GM12878 (cell line): Measurements from ENCODE around the gene FPGS. TPM values are rescaled to one million over a fixed set of nuclear protein-coding genes. Genes with fewer than 3 reads are reported as not detected.

Experiments used
- ATAC-seq: fragments of 200-7000 bp; cut with Tn5 transposase; 3 replicates; pipeline ENCODE4 v1.9.1; 2020; ENCODE audit warnings: mild to moderate bottlenecking, moderate library complexity
- BruUV-seq: library from RNA; stranded (reverse); fragments of 400-500 nt; replicated peaks from 2 replicates; lab custom pipeline; 2021; lab: Mats Ljungman, UMichigan
- CTCF ChIA-PET: fragments of 300-600 bp; sonication (Branson Sonifier 250); formaldehyde crosslinking; extraction: SDS; loops from one replicate; lab custom pipeline; 2021; ENCODE audit warnings: inconsistent platforms; lab: Yijun Ruan, JAX
- POLR2A ChIA-PET: fragments of 350-600 bp; formaldehyde crosslinking; extraction: SDS; loops from one replicate; lab custom pipeline; 2021; ENCODE audit warnings: inconsistent platforms; lab: Charles Lee
- RAD21 ChIA-PET: fragments of 300-600 bp; sonication (Branson Sonifier 250); formaldehyde crosslinking; loops from one replicate; lab custom pipeline; 2023; ENCODE audit warnings: antibody characterized with exemption; ENCODE audit not compliant: unreplicated experiment; lab: Charles Lee
- SMC1A ChIA-PET: fragments of 300-600 bp; sonication (Branson Sonifier 250); formaldehyde crosslinking; loops from one replicate; lab custom pipeline; 2023; ENCODE audit not compliant: unreplicated experiment, uncharacterized antibody; lab: Charles Lee
- DNase-seq: peaks from one replicate; pipeline ENCODE4 v3.0.0-alpha.2; 2011; ENCODE audit warnings: low read depth, low spot score
- FAIRE-seq: peaks from 3 replicates; lab custom pipeline; 2011; peaks lifted over from hg19 to GRCh38; lab: Jason Lieb, UNC
- H2AFZ ChIP-seq: 2 replicates; pipeline ENCODE4 v1.6.0; 2011; ENCODE audit warnings: low read depth, low read length, control low read depth; ENCODE audit not compliant: control insufficient read depth
- H3K27ac ChIP-seq: 2 replicates; pipeline ENCODE4 v1.5.1; 2011; ENCODE audit warnings: control low read depth; ENCODE audit not compliant: control insufficient read depth, insufficient read depth
- H3K27me3 ChIP-seq, 2 experiments: replicated peaks in 1 of 2; 2 replicates each; pipeline versions ENCODE4 v1.6.0 to v1.6.1; 2011; ENCODE audit warnings: low read length in 1 of 2; ENCODE audit not compliant: control insufficient read depth in 2 of 2, insufficient read depth in 2 of 2
- H3K36me3 ChIP-seq, 2 experiments: 2 replicates each; pipeline ENCODE4 v1.5.1; 2011; ENCODE audit warnings: low read length in 1 of 2; ENCODE audit not compliant: control insufficient read depth in 2 of 2, insufficient read depth in 2 of 2
- H3K4me1 ChIP-seq: 2 replicates; pipeline ENCODE4 v1.6.1; 2011; ENCODE audit warnings: mild to moderate bottlenecking, low read length, moderate library complexity, mixed read lengths; ENCODE audit not compliant: control insufficient read depth, insufficient read depth
- H3K4me2 ChIP-seq: 2 replicates; pipeline ENCODE4 v1.6.0; 2011; ENCODE audit warnings: control low read depth; ENCODE audit not compliant: control insufficient read depth, insufficient read depth
- H3K4me3 ChIP-seq: fragments of 200-600 bp; sonication (generic); 2 replicates; pipeline ENCODE4 v1.5.1; 2016
- H3K79me2 ChIP-seq: 2 replicates; pipeline ENCODE4 v1.6.0; 2011; ENCODE audit warnings: low read length; ENCODE audit not compliant: control insufficient read depth, insufficient read depth
- H3K9ac ChIP-seq: 2 replicates; pipeline ENCODE4 v1.8.0; 2011; ENCODE audit warnings: low read length, control low read depth, mixed read lengths; ENCODE audit not compliant: control insufficient read depth, insufficient read depth
- H3K9me3 ChIP-seq: replicated peaks from 3 replicates; pipeline ENCODE4 v1.5.1; 2011; ENCODE audit warnings: mild to moderate bottlenecking, low read length; ENCODE audit not compliant: control insufficient read depth, insufficient read depth
- H4K20me1 ChIP-seq: 2 replicates; pipeline ENCODE4 v1.6.0; 2011; ENCODE audit not compliant: control insufficient read depth, insufficient read depth
- CEBPB ChIP-seq, 2 experiments: fragments of 150-350 bp in 1 of 2; IDR thresholded peaks; 2 replicates each; pipeline ENCODE4 v1.6.1; 2012 to 2014; ENCODE audit warnings: low read depth in 2 of 2, low read length in 2 of 2, borderline replicate concordance in 1 of 2, inconsistent platforms in 1 of 2
- CEBPZ ChIP-seq: fragments of 150-350 bp; IDR thresholded peaks from 2 replicates; pipeline ENCODE4 v1.6.1; 2016; ENCODE audit warnings: low read depth, low read length
- EP300 ChIP-seq, 2 experiments: fragments of 150-350 bp in 1 of 2; IDR thresholded peaks; 2 replicates each; pipeline ENCODE4 v1.6.1; 2011 to 2012; ENCODE audit warnings: low read depth in 2 of 2, low read length in 2 of 2, borderline replicate concordance in 1 of 2, improper control_type of control experiment in 1 of 2, inconsistent platforms in 1 of 2; ENCODE audit not compliant: control insufficient read depth in 1 of 2
- NRF1 ChIP-seq: conservative IDR thresholded peaks from 2 replicates; pipeline ENCODE4 v1.6.1; 2011; ENCODE audit warnings: mild to moderate bottlenecking, low read depth, low read length, improper control_type of control experiment
- PAX8 ChIP-seq: fragments of 450-650 bp; IDR thresholded peaks from 2 replicates; pipeline ENCODE4 v1.6.1; 2017; ENCODE audit warnings: mild to moderate bottlenecking, moderate library complexity
- RAD21 ChIP-seq: IDR thresholded peaks from 2 replicates; pipeline ENCODE4 v1.6.1; 2011; ENCODE audit warnings: mild to moderate bottlenecking, low read depth, low read length, moderate library complexity; ENCODE audit not compliant: insufficient read depth
- REST ChIP-seq: IDR thresholded peaks from 2 replicates; pipeline ENCODE4 v1.6.1; 2012; ENCODE audit warnings: mild to moderate bottlenecking, low read depth, low read length
- SPI1 ChIP-seq: IDR thresholded peaks from 2 replicates; pipeline ENCODE4 v1.6.1; 2011; ENCODE audit warnings: low read depth, mild to moderate bottlenecking, low read length, moderate library complexity, borderline replicate concordance; ENCODE audit not compliant: insufficient read depth
- TCF3 ChIP-seq: IDR thresholded peaks from 2 replicates; pipeline ENCODE4 v1.6.1; 2012; ENCODE audit warnings: low read depth, mild to moderate bottlenecking, low read length, borderline replicate concordance; ENCODE audit not compliant: insufficient read depth
- USF1 ChIP-seq: IDR thresholded peaks from 2 replicates; pipeline ENCODE4 v1.6.1; 2011; ENCODE audit warnings: borderline replicate concordance, low read depth, mild to moderate bottlenecking, moderate library complexity, mixed read lengths, low read length; ENCODE audit not compliant: insufficient read depth; ENCODE audit errors: extremely low read length
- ZBTB33 ChIP-seq: fragments of 450-650 bp; IDR thresholded peaks from 2 replicates; pipeline ENCODE4 v1.6.1; 2017; ENCODE audit warnings: mild to moderate bottlenecking
- ZZZ3 ChIP-seq: IDR thresholded peaks from 2 replicates; pipeline ENCODE4 v1.6.1; 2011; ENCODE audit warnings: low read depth; ENCODE audit not compliant: control insufficient read depth, insufficient read length
- WGBS: methylation state at CpG from one replicate; pipeline ENCODE4 v1.1.6; 2016; ENCODE audit warnings: low lambda C conversion rate; ENCODE audit not compliant: insufficient replicate concordance, insufficient coverage; ENCODE audit errors: missing lambda C conversion rate; 5-methylcytosine and 5-hydroxymethylcytosine counted together
- in situ Hi-C: fragments of 300-500 bp; cut with MboI; formaldehyde crosslinking; loops from 9 replicates; pipeline ENCODE4 v1.14.3; 2018; ENCODE audit warnings: mixed read lengths
- intact Hi-C: fragments of 100-400 bp; cut with micrococcal nuclease; formaldehyde crosslinking; loops from one replicate; pipeline ENCODE4 v1.14.2; 2022; ENCODE audit not compliant: unreplicated experiment
- polyA plus RNA-seq, 11 experiments: library from polyadenylated mRNA; depleted of rRNA in 4 of 11; unstranded in 6 of 11; stranded (reverse) in 5 of 11; fragments of >200 nt; fragmentation: Nextera tagmentation in 4 of 11; fragmentation: Illumina TruSeq in 1 of 11; extraction: Ambion mirVana in 4 of 11; extraction: Trizol in 1 of 11; gene quantifications; 1 replicate in 1 of 11; 2 replicates in 10 of 11; pipeline versions ENCODE4 v1.2.1 to v1.2.3, GENCODE V29; 2011 to 2016; ENCODE audit warnings: inconsistent platforms in 2 of 11, missing spikeins in 2 of 11, low read depth in 1 of 11
- total RNA-seq, 4 experiments: library from RNA; depleted of rRNA in 3 of 4; stranded (reverse); fragments of >200 nt in 3 of 4; fragmentation: Illumina TruSeq in 1 of 4; extraction: Trizol in 1 of 4; gene quantifications; 2 replicates each; pipeline versions ENCODE4 v1.2.1 to v1.2.3, GENCODE V29; 2013 to 2021

Gene FPGS
- total and polyA plus RNA-seq, 10 of the 15 experiments (the other 5 are each of a cell fraction or from before 2014, with no cell fraction given) = 1.2 to 127 (median 80.4) TPM

- CTCF ChIA-PET = no interaction called here
- in situ Hi-C loops (no loop called here), intact Hi-C loops (no loop called here)
- TF ChIP-seq NRF1 = no peak
- no peak for TF ChIP-seq CEBPB (IDR thresholded peaks at IDR 0.05; ENCODE audit: borderline replicate concordance in 1 of 2, low read depth in 2 of 2, low read length in 2 of 2)
- no peak for TF ChIP-seq REST
- TF ChIP-seq ZZZ3 = no peak
- no peak for TF ChIP-seq SPI1
- TF ChIP-seq ZBTB33 = no peak
- TF ChIP-seq RAD21 = no peak
- no peak for TF ChIP-seq EP300 (IDR thresholded peaks at IDR 0.05; ENCODE audit: borderline replicate concordance in 1 of 2, control insufficient read depth in 1 of 2, low read depth in 2 of 2, low read length in 2 of 2)
- TF ChIP-seq PAX8 = no peak
- TF ChIP-seq TCF3 = no peak
- TF ChIP-seq CEBPZ = no peak
- no peak for TF ChIP-seq USF1
These were observed 26.7 kb downstream of the FPGS start for GRCh38 chr9:127829205-127829906.

More at GRCh38 chr9:127829205-127829906, 26.7 kb downstream of the FPGS start:
- WGBS = 13% methylated on average over 6 of the region's 6 CpGs
- no peak overlapping the region for H3K27ac ChIP-seq
- no peak overlapping the region for H3K4me3 ChIP-seq
- H3K79me2 ChIP-seq = no peaks in the 10 kb centered on the region
- no peaks in the 10 kb centered on the region for H3K36me3 ChIP-seq
- RAD21 ChIA-PET = no interaction called here
- FAIRE-seq (no peak), ATAC-seq (no peak), DNase-seq (no peak)
- H3K9ac ChIP-seq = no peak overlapping the region
- H2AFZ ChIP-seq = no peak overlapping the region
- BruUV-seq = no TSS peak
- no peaks in the 10 kb centered on the region for H4K20me1 ChIP-seq
- H3K4me1 ChIP-seq = no peaks in the 10 kb centered on the region
- H3K9me3 ChIP-seq = no peaks in the 10 kb centered on the region
- SMC1A ChIA-PET = no interaction called here
- no peak overlapping the region for H3K4me2 ChIP-seq
- H3K27me3 ChIP-seq = no peaks in the 10 kb centered on the region
- POLR2A ChIA-PET = no interaction called here
